Hepatocyte (in vitro differentiated cells): ENCODE data around the gene FPR3. TPM values are rescaled to one million over a fixed set of nuclear protein-coding genes. Genes with fewer than 3 reads are reported as not detected.

Source experiments
- DNase-seq: peaks from one replicate; pipeline ENCODE4 v3.0.0-alpha.2; 2016; ENCODE audit warnings: low spot score
- H2AFZ ChIP-seq: fragments of 200-600 bp; sonication (generic); 2 replicates; pipeline ENCODE4 v1.6.0; 2016; ENCODE audit warnings: antibody characterized with exemption, mild to moderate bottlenecking
- H3K27ac ChIP-seq: fragments of 200-600 bp; sonication (generic); 2 replicates; pipeline ENCODE4 v1.5.1; 2016; ENCODE audit warnings: mild to moderate bottlenecking
- H3K27me3 ChIP-seq: fragments of 200-600 bp; sonication (generic); 2 replicates; pipeline ENCODE4 v1.6.1; 2016
- H3K36me3 ChIP-seq: fragments of 200-600 bp; sonication (generic); replicated peaks from 2 replicates; pipeline ENCODE4 v1.5.1; 2016; ENCODE audit warnings: low read depth; ENCODE audit not compliant: insufficient read depth
- H3K4me1 ChIP-seq: fragments of 200-600 bp; sonication (generic); 2 replicates; pipeline ENCODE4 v1.5.1; 2016; ENCODE audit warnings: mild to moderate bottlenecking, moderate library complexity; ENCODE audit not compliant: insufficient read depth
- H3K4me2 ChIP-seq: fragments of 200-600 bp; sonication (generic); 2 replicates; pipeline ENCODE4 v1.6.0; 2016
- H3K4me3 ChIP-seq: fragments of 200-600 bp; sonication (generic); 2 replicates; pipeline ENCODE4 v1.5.1; 2016; ENCODE audit warnings: mild to moderate bottlenecking
- H3K79me2 ChIP-seq: fragments of 200-600 bp; sonication (generic); 2 replicates; pipeline ENCODE4 v1.6.0; 2017; ENCODE audit warnings: mild to moderate bottlenecking
- H3K9me2 ChIP-seq: fragments of 200-600 bp; sonication (generic); replicated peaks from 2 replicates; pipeline ENCODE4 v1.6.0; 2017; ENCODE audit warnings: mild to moderate bottlenecking; ENCODE audit not compliant: insufficient read depth
- H3K9me3 ChIP-seq: fragments of 200-600 bp; sonication (generic); 2 replicates; pipeline ENCODE4 v1.5.1; 2016; ENCODE audit warnings: low read depth, mild to moderate bottlenecking
- H4K20me1 ChIP-seq: fragments of 200-600 bp; sonication (generic); 2 replicates; pipeline ENCODE4 v1.6.0; 2016; ENCODE audit warnings: mild to moderate bottlenecking; ENCODE audit not compliant: insufficient read depth, poor library complexity, severe bottlenecking
- CTCF ChIP-seq: fragments of 200-600 bp; sonication (generic); IDR thresholded peaks from 2 replicates; pipeline ENCODE4 v1.5.1; 2016; ENCODE audit warnings: antibody characterized with exemption, mild to moderate bottlenecking; ENCODE audit not compliant: poor library complexity
- EZH2 ChIP-seq: fragments of 200-600 bp; sonication (generic); IDR thresholded peaks from 2 replicates; pipeline ENCODE4 v1.6.1; 2016; ENCODE audit warnings: antibody characterized with exemption, mild to moderate bottlenecking, borderline replicate concordance
- EZH2phosphoT487 ChIP-seq: fragments of 200-600 bp; sonication (generic); IDR thresholded peaks from one replicate; pipeline ENCODE4 v1.6.1; 2018; ENCODE audit warnings: antibody characterized with exemption, mild to moderate bottlenecking, low read depth, moderate library complexity; ENCODE audit not compliant: unreplicated experiment, severe bottlenecking
- WGBS: methylation state at CpG from one replicate; pipeline ENCODE4 v1.1.6; 2016; ENCODE audit warnings: low lambda C conversion rate; ENCODE audit errors: missing lambda C conversion rate; 5-methylcytosine and 5-hydroxymethylcytosine counted together
- polyA plus RNA-seq: library from polyadenylated mRNA; unstranded; fragments of >200 nt; fragmentation: Nextera tagmentation; extraction: Ambion mirVana; gene quantifications from 2 replicates; pipeline ENCODE4 v1.2.1, GENCODE V29; 2016
- total RNA-seq: library from RNA; depleted of rRNA; stranded (reverse); fragments of >200 nt; gene quantifications from 2 replicates; pipeline ENCODE4 v1.2.3, GENCODE V29; 2014

Gene FPR3
- total and polyA plus RNA-seq, 2 experiments from 2014 or later: not detected

- Histone ChIP-seq H3K36me3 (no peaks in the 10 kb centered on the region), H3K4me1 (no peaks in the 10 kb centered on the region), H3K79me2 (no peaks in the 10 kb centered on the region), H3K27me3 (no peaks in the 10 kb centered on the region), H3K4me3 (no peak overlapping the region), H4K20me1 (no peaks in the 10 kb centered on the region), H3K4me2 (no peak overlapping the region), H3K9me3 (peaks cover 64% of the 10 kb centered on the region), H2AFZ (no peak overlapping the region), H3K27ac (no peak overlapping the region), H3K9me2 (no peaks in the 10 kb centered on the region)
- DNase-seq: no peak
- 92% methylated on average over 2 of the region's 2 CpGs for WGBS
- TF ChIP-seq EZH2: no peak
- TF ChIP-seq CTCF: no peak
- no peak for TF ChIP-seq EZH2phosphoT487
Measured at GRCh38 chr19:51861870-51862622, 67.1 kb downstream of the FPR3 start.

GRCh38 chr19:51873097-51873496 lies 78.1 kb downstream of the FPR3 start:
- Histone ChIP-seq H3K4me2 (no peak overlapping the region), H3K36me3 (peaks cover 11% of the 10 kb centered on the region), H3K9me3 (peaks cover 51% of the 10 kb centered on the region), H3K4me3 (no peak overlapping the region), H2AFZ (no peak overlapping the region), H3K27ac (no peak overlapping the region), H3K79me2 (no peaks in the 10 kb centered on the region), H3K27me3 (no peaks in the 10 kb centered on the region), H4K20me1 (no peaks in the 10 kb centered on the region), H3K4me1 (no peaks in the 10 kb centered on the region), H3K9me2 (no peaks in the 10 kb centered on the region)
- WGBS: 97% methylated on average over 4 of the region's 4 CpGs
- TF ChIP-seq EZH2 (no peak), CTCF (no peak), EZH2phosphoT487 (no peak)
- DNase-seq: no peak

Other genes with a start within 250 kb of the FPR3 start
- gene ZNF175, start 223.9 kb upstream of the FPR3 start, total RNA-seq: 3.9 and 4.1 TPM in 2 replicates
- gene ZNF175, start 223.9 kb upstream of the FPR3 start, polyA plus RNA-seq: 0.67 and 1.1 TPM in 2 replicates
- gene SIGLEC5, start 164.8 kb upstream of the FPR3 start, total RNA-seq: not detected in 2 replicates
- gene SIGLEC5, start 164.8 kb upstream of the FPR3 start, polyA plus RNA-seq: not detected in 2 replicates
- 0.13 TPM in 1 of 2 replicates, not detected in the other for gene SIGLEC14, start 148.3 kb upstream of the FPR3 start, total RNA-seq
- gene SIGLEC14, start 148.3 kb upstream of the FPR3 start, polyA plus RNA-seq: 0.15 and 0.47 TPM in 2 replicates
- 6.9 and 7.2 TPM in 2 replicates for gene SPACA6, start 101.8 kb upstream of the FPR3 start, total RNA-seq
- 13.1 and 17.7 TPM in 2 replicates for gene SPACA6, start 101.8 kb upstream of the FPR3 start, polyA plus RNA-seq
- gene HAS1, start 71.2 kb upstream of the FPR3 start, total RNA-seq: 0.13 TPM in 1 of 2 replicates, not detected in the other
- gene HAS1, start 71.2 kb upstream of the FPR3 start, polyA plus RNA-seq: 0.07 and 1.4 TPM in 2 replicates
- 0.24 and 0.53 TPM in 2 replicates for gene FPR1, start 43.3 kb upstream of the FPR3 start, total RNA-seq
- 1.7 and 2.6 TPM in 2 replicates for gene FPR1, start 43.3 kb upstream of the FPR3 start, polyA plus RNA-seq
- not detected in 2 replicates for gene FPR2, start 34.0 kb upstream of the FPR3 start, total RNA-seq
- gene FPR2, start 34.0 kb upstream of the FPR3 start, polyA plus RNA-seq: not detected in 2 replicates
- gene ZNF577, start 92.8 kb downstream of the FPR3 start, total RNA-seq: 10.4 and 16.3 TPM in 2 replicates
- gene ZNF577, start 92.8 kb downstream of the FPR3 start, polyA plus RNA-seq: 7.4 and 11.1 TPM in 2 replicates
- gene ZNF649, start 109.9 kb downstream of the FPR3 start, total RNA-seq: 13.6 and 16.0 TPM in 2 replicates
- gene ZNF649, start 109.9 kb downstream of the FPR3 start, polyA plus RNA-seq: 4.9 and 8.6 TPM in 2 replicates
- gene ZNF613, start 132.3 kb downstream of the FPR3 start, total RNA-seq: 4.3 and 6.5 TPM in 2 replicates
- 3.8 and 5.2 TPM in 2 replicates for gene ZNF613, start 132.3 kb downstream of the FPR3 start, polyA plus RNA-seq
- 3.5 and 4.3 TPM in 2 replicates for gene ZNF350, start 191.7 kb downstream of the FPR3 start, total RNA-seq
- gene ZNF350, start 191.7 kb downstream of the FPR3 start, polyA plus RNA-seq: 3.1 and 5.0 TPM in 2 replicates
- gene ZNF615, start 213.1 kb downstream of the FPR3 start, total RNA-seq: 11.6 and 17.6 TPM in 2 replicates
- 3.4 and 4.9 TPM in 2 replicates for gene ZNF615, start 213.1 kb downstream of the FPR3 start, polyA plus RNA-seq
- gene ZNF614, start 233.2 kb downstream of the FPR3 start, total RNA-seq: 10.7 and 10.8 TPM in 2 replicates
- 4.2 and 5.5 TPM in 2 replicates for gene ZNF614, start 233.2 kb downstream of the FPR3 start, polyA plus RNA-seq